ENCODE data around the gene UBB. TPM values are rescaled to one million over a fixed set of nuclear protein-coding genes. Genes with fewer than 3 reads are reported as not detected.

Gene UBB
- total RNA-seq, 4 donors from 2014 or later: 426 to 1,167 (median 805) TPM

DNA sequence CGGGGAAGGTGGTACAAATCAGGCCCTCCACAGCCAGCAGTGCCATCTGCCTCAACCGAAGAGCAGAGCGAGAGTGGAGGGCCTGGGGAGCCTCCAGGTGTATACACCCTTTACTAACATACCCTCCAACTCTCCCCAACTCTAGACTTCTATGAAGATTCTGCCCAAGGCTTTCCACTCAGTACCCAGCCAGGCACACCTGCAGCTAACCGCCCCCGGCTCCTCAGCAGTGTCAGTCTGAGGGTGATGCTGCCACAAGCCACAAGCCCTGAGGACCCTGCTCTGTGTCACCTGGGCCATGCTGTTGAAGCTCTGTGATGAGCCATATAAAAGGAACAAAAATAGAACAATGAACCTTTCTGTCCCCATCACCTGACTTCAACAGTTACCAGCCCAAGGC, 31.5 kb upstream of the UBB start:
- Histone ChIP-seq H3K4me1 (peaks cover 0 to 18% (median 14%) of the 10 kb centered on the region in 4 donors), H3K4me3 (no peak overlapping the region), H3K27ac (no peak overlapping the region), H3K9me3 (no peaks in the 10 kb centered on the region), H3K36me3 (no peaks in the 10 kb centered on the region), H3K27me3 (peaks cover 11% of the 10 kb centered on the region)
- TF ChIP-seq, protein P1, sequence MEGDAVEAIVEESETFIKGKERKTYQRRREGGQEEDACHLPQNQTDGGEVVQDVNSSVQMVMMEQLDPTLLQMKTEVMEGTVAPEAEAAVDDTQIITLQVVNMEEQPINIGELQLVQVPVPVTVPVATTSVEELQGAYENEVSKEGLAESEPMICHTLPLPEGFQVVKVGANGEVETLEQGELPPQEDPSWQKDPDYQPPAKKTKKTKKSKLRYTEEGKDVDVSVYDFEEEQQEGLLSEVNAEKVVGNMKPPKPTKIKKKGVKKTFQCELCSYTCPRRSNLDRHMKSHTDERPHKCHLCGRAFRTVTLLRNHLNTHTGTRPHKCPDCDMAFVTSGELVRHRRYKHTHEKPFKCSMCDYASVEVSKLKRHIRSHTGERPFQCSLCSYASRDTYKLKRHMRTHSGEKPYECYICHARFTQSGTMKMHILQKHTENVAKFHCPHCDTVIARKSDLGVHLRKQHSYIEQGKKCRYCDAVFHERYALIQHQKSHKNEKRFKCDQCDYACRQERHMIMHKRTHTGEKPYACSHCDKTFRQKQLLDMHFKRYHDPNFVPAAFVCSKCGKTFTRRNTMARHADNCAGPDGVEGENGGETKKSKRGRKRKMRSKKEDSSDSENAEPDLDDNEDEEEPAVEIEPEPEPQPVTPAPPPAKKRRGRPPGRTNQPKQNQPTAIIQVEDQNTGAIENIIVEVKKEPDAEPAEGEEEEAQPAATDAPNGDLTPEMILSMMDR (IDR thresholded peaks at IDR 0.05): no peak
- TF ChIP-seq EP300 (IDR thresholded peaks at IDR 0.05; ENCODE audit: low read depth) (no peak), POLR2A (IDR thresholded peaks at IDR 0.05) (no peak), POLR2AphosphoS5 (IDR thresholded peaks at IDR 0.05) (no peak)
- intact Hi-C loops (cut with DNase I; ENCODE audit: low total_unique reads) (no loop called here), in situ Hi-C loops (cut with MboI; ENCODE audit: low pct_ligation_motif_present in 1 of 4, low pct_unique_long_range_greater_than_20kb in 1 of 4, low sequenced_read_pairs in 3 of 4) (no loop called here)
- 94 to 100% methylated on average over 3 to 5 of the region's 5 CpGs for WGBS, 2 donors (ENCODE audit: low coverage in 1 of 2)
- no peak for DNase-seq

DNA sequence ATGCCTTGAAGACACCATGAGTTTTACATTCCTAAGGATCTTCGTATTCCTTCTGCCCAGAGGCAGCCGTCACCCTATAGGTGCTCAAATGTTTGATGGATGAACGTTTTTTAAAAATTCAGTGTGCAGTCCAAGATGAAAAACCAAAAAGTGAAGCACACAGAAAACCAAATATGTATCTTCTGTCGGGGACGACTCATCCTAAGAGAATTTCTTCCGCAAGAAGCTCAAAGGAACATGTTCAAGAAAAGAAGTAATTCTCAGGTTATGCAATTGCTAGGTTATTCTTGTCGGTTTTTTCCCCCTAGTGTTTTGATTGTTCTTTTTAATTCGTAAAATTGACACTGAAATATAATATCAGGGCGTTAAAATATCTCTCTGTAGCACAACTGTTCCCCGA, 29.1 kb upstream of the UBB start:
- 31 to 40% methylated on average over 9 to 10 of the region's 10 CpGs for WGBS, 2 donors (ENCODE audit: low coverage in 1 of 2)
- peak overlapping the region; percentile 76 to 91 (median 86) for H3K27ac ChIP-seq

DNA sequence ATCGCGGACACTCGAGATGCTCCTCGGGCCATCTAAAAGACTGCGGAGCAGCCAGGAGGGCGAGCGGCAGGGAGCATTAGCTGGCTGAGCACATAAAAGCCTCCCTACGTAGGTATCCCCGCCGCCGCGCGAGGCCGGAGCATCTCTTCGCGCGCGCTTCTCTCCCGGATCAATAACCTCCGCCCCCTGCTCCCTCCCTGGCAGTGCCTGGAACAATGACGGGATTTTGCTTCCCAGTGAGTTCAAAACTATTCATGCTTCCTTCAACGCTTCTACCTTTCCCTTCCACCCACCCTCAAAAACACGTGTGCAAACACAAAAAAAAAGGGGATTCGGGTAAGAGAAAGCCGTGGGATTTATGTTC, 28.6 kb upstream of the UBB start:
- peaks cover 0 to 18% (median 14%) of the 10 kb centered on the region in 4 donors for H3K4me1 ChIP-seq
- WGBS, 2 donors (ENCODE audit: low coverage in 1 of 2): 1% methylated on average over 23 of the region's 25 CpGs; no CpG with 5 or more reads in 1 of the 2 donors
- peak overlapping the region; percentile 76 to 91 (median 86) for H3K27ac ChIP-seq
- intact Hi-C loops (cut with DNase I; ENCODE audit: low total_unique reads): no loop called here
- in situ Hi-C loops (cut with MboI; ENCODE audit: low pct_ligation_motif_present in 1 of 4, low pct_unique_long_range_greater_than_20kb in 1 of 4, low sequenced_read_pairs in 3 of 4): loop anchor here in 2 of 4 donors (25.0 kb wide), 1 partner anchor 160 kb away; no protein-coding TSS in a partner anchor
- H3K27me3 ChIP-seq: peaks cover 11% of the 10 kb centered on the region
- DNase-seq: peak; percentile 54
- no peaks in the 10 kb centered on the region for H3K36me3 ChIP-seq
- H3K9me3 ChIP-seq: no peaks in the 10 kb centered on the region
- TF ChIP-seq, protein P1 (IDR thresholded peaks at IDR 0.05): no peak
- peak; percentile 20 for TF ChIP-seq POLR2A (IDR thresholded peaks at IDR 0.05)
- peak overlapping the region; percentile 59 to 86 (median 74) for H3K4me3 ChIP-seq

More for the DNA sequence above, 29.1 kb upstream of the UBB start:
- in situ Hi-C loops (cut with MboI; ENCODE audit: low pct_ligation_motif_present in 1 of 4, low pct_unique_long_range_greater_than_20kb in 1 of 4, low sequenced_read_pairs in 3 of 4) (loop anchor here in 2 of 4 donors (25.0 kb wide), 1 partner anchor 160 kb away; no protein-coding TSS in a partner anchor), intact Hi-C loops (cut with DNase I; ENCODE audit: low total_unique reads) (no loop called here)
- peaks cover 0 to 18% (median 14%) of the 10 kb centered on the region in 4 donors for H3K4me1 ChIP-seq
- peak overlapping the region; percentile 59 to 86 (median 74) for H3K4me3 ChIP-seq
- no peaks in the 10 kb centered on the region for H3K36me3 ChIP-seq
- TF ChIP-seq EP300 (IDR thresholded peaks at IDR 0.05; ENCODE audit: low read depth): no peak
- TF ChIP-seq, protein P1 (IDR thresholded peaks at IDR 0.05): no peak
- TF ChIP-seq POLR2AphosphoS5 (IDR thresholded peaks at IDR 0.05): no peak
- no peak for TF ChIP-seq POLR2A (IDR thresholded peaks at IDR 0.05)
- no peaks in the 10 kb centered on the region for H3K9me3 ChIP-seq
- peaks cover 11% of the 10 kb centered on the region for H3K27me3 ChIP-seq
- DNase-seq: no peak

DNA sequence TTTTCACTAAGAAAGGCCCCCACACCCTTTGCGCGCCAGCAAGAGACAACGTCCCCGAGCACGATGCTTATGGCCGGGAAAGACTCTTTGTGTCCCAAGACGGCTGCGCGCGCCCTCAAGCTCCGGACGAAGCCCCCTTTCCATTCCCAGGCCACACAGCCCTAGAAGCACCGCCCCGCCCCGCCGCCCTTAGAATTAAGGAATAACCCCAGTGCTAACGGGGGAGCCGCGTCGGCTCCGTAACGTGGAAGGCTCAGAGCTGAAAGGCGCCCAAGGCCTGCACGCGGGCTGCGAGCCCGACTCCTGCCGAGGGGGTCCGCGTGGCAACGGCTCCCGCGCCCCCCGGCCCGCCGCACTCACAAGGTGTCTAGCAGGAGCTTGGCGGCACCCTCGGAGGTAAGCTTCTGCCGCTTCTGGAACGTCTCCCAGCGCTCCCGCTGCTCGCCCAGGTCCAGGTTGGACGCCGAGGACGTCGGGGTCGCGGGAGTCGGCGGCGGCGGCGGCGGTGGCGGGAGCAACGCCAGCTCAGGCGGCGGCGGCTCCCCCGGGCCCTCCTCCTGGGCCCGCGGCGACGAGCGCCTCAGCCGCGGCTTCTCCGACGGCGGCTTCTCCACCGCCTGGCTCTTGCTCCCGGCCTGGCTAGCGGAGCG, 28.1 kb upstream of the UBB start:
- H3K27ac ChIP-seq: peak overlapping the region; percentile 76 to 91 (median 86)
- peak; percentile 56 for DNase-seq
- H3K4me1 ChIP-seq: peaks cover 0 to 18% (median 14%) of the 10 kb centered on the region in 4 donors
- 0% methylated on average over 39 of the region's 75 CpGs; no CpG with 5 or more reads in 1 of the 2 donors for WGBS, 2 donors (ENCODE audit: low coverage in 1 of 2)
- H3K4me3 ChIP-seq: peak overlapping the region; percentile 59 to 86 (median 74)
- H3K9me3 ChIP-seq: no peaks in the 10 kb centered on the region
- TF ChIP-seq EP300 (IDR thresholded peaks at IDR 0.05; ENCODE audit: low read depth) (no peak), POLR2AphosphoS5 (IDR thresholded peaks at IDR 0.05) (no peak), POLR2A (IDR thresholded peaks at IDR 0.05) (no peak)
- TF ChIP-seq, protein P1 (IDR thresholded peaks at IDR 0.05): no peak
- intact Hi-C loops (cut with DNase I; ENCODE audit: low total_unique reads): no loop called here
- H3K27me3 ChIP-seq: peaks cover 11% of the 10 kb centered on the region
- no peaks in the 10 kb centered on the region for H3K36me3 ChIP-seq
- in situ Hi-C loops (cut with MboI; ENCODE audit: low pct_ligation_motif_present in 1 of 4, low pct_unique_long_range_greater_than_20kb in 1 of 4, low sequenced_read_pairs in 3 of 4): loop anchor here in 2 of 4 donors (25.0 kb wide), 1 partner anchor 160 kb away; no protein-coding TSS in a partner anchor
